H1 (cell line): ENCODE measurements around the gene PLSCR3. TPM values are rescaled to one million over a fixed set of nuclear protein-coding genes. Genes with fewer than 3 reads are reported as not detected.

Source experiments
- CHD2 ChIP-seq: IDR thresholded peaks from 2 replicates; pipeline ENCODE4 v1.6.1; 2012; ENCODE audit warnings: low read length, improper control_type of control experiment
- KDM1A ChIP-seq: fragments of 200-600, 300-600 bp; sonication (generic); IDR thresholded peaks from 2 replicates; pipeline ENCODE4 v1.7.1; 2016; ENCODE audit warnings: mild to moderate bottlenecking, low read length, borderline replicate concordance
- RNF2 ChIP-seq: fragments of 200-900, 300-1000 bp; sonication (generic); IDR thresholded peaks from 2 replicates; pipeline ENCODE4 v1.7.1; 2016; ENCODE audit warnings: borderline replicate concordance, low read depth, mild to moderate bottlenecking, antibody characterized with exemption, low read length; ENCODE audit not compliant: poor library complexity, severe bottlenecking; ENCODE audit errors: missing control alignments
- SIN3A ChIP-seq, 2 experiments: IDR thresholded peaks in 1 of 2; conservative IDR thresholded peaks in 1 of 2; 2 replicates each; pipeline ENCODE4 v1.6.1; 2011 to 2012; ENCODE audit warnings: low read length in 2 of 2, improper control_type of control experiment in 1 of 2, low read depth in 1 of 2, mild to moderate bottlenecking in 1 of 2
- SIRT6 ChIP-seq: IDR thresholded peaks from one replicate; pipeline ENCODE4 v1.7.1; 2012; ENCODE audit warnings: low read length, inconsistent platforms
- SP4 ChIP-seq: IDR thresholded peaks from 2 replicates; pipeline ENCODE4 v1.6.1; 2012; ENCODE audit warnings: low read length, inconsistent platforms
- SRF ChIP-seq: IDR thresholded peaks from 2 replicates; pipeline ENCODE4 v1.6.1; 2011; ENCODE audit warnings: mild to moderate bottlenecking, low read depth, low read length, moderate library complexity
- TAF7 ChIP-seq: optimal IDR thresholded peaks from 2 replicates; pipeline ENCODE3; 2011; ENCODE audit warnings: low read depth, mild to moderate bottlenecking, inconsistent platforms, low read length, moderate library complexity, borderline replicate concordance
- TCF12 ChIP-seq: IDR thresholded peaks from 2 replicates; pipeline ENCODE4 v1.6.1; 2011; ENCODE audit warnings: low read depth, mild to moderate bottlenecking, low read length
- polyA plus RNA-seq, 7 experiments: library from polyadenylated mRNA; depleted of rRNA in 3 of 7; stranded (reverse) in 5 of 7; unstranded in 2 of 7; fragments of >200 nt in 5 of 7; fragments of 200-250 nt in 2 of 7; gene quantifications; 1 replicate in 5 of 7; 2 replicates in 1 of 7; 4 replicates in 1 of 7; pipeline versions ENCODE4 v1.2.1 to v1.2.3, GENCODE V29; 2011 to 2013; ENCODE audit warnings: missing spikeins in 2 of 7, mixed read lengths in 2 of 7
- total RNA-seq: library from RNA; stranded (reverse); fragmentation: NEBNext Ultra II Directional; extraction: Animal tissue kit (Norgen Biotek cat#: 25700); gene quantifications from 2 replicates; pipeline ENCODE4 v1.2.1, GENCODE V29; 2021
- TF ChIP-seq, protein P1 (sequence below): IDR thresholded peaks from 2 replicates; pipeline ENCODE4 v1.6.1; 2012; ENCODE audit warnings: low read length, inconsistent platforms

PLSCR3 gene
- total and polyA plus RNA-seq, 2 of the 8 experiments (the other 6 are each of a cell fraction or from before 2014, with no cell fraction given), result 36.1 to 38.7 TPM

DNA sequence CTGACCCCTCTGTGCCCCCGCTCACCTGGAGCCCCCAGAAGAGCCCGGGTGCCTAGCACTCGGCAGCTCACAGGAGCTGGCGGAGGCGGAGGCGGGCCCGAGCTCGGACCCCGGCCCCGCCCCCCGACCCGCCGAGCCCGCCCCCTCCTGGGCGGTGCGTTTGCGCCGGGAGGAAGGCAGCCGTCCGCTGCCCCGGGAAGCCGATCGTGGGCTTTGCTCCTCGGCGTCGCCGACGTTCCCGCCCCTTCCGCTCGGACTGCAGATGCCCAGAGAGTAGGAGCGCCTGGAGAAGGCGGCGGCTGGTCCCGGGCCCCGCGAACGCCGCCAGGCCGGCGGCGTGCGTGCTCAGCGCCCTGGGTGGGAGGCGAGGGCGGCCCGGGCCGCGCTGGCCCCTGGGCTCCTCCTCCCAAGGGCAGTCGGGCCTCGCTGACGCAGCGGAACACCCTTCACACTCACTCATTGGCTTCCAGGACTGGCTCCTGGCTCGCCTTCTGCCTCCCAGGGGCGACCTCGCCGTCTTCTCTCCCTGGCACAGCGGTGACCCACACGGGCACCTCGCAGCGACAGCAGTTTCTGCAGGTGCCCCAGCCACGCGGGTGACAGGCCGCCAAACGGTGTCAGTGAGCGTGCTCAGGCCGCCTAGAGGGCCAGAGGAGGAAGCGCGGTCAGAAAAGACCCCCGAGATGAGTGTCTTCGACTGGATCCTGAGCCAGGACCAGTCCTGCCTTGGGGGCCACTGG is at the start of gene PLSCR3 (continued):
- TF ChIP-seq, protein P1, sequence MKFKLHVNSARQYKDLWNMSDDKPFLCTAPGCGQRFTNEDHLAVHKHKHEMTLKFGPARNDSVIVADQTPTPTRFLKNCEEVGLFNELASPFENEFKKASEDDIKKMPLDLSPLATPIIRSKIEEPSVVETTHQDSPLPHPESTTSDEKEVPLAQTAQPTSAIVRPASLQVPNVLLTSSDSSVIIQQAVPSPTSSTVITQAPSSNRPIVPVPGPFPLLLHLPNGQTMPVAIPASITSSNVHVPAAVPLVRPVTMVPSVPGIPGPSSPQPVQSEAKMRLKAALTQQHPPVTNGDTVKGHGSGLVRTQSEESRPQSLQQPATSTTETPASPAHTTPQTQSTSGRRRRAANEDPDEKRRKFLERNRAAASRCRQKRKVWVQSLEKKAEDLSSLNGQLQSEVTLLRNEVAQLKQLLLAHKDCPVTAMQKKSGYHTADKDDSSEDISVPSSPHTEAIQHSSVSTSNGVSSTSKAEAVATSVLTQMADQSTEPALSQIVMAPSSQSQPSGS, result no peak
- TF ChIP-seq CHD2, result no peak
- TF ChIP-seq SRF, result no peak
- no peak for TF ChIP-seq KDM1A
- no peak for TF ChIP-seq SP4
- no peak for TF ChIP-seq RNF2
- TF ChIP-seq SIRT6, result no peak
- no peak for TF ChIP-seq TAF7
- no peak for TF ChIP-seq TCF12
- peak; percentile 62 to 93; a peak in 3 of 4 replicates for TF ChIP-seq SIN3A (conservative IDR thresholded peaks at IDR 0.05 in 1 of 2, IDR thresholded peaks at IDR 0.05 in 1 of 2; ENCODE audit: low read depth in 1 of 2, low read length in 2 of 2)
